ENCODE results near the gene NR1H2.
"Not testable (repeated sequence)": the region's sequence is repeated elsewhere in the genome, so short reads cannot be mapped to it uniquely, and the experiment has no call there.

Gene NR1H2

DNA sequence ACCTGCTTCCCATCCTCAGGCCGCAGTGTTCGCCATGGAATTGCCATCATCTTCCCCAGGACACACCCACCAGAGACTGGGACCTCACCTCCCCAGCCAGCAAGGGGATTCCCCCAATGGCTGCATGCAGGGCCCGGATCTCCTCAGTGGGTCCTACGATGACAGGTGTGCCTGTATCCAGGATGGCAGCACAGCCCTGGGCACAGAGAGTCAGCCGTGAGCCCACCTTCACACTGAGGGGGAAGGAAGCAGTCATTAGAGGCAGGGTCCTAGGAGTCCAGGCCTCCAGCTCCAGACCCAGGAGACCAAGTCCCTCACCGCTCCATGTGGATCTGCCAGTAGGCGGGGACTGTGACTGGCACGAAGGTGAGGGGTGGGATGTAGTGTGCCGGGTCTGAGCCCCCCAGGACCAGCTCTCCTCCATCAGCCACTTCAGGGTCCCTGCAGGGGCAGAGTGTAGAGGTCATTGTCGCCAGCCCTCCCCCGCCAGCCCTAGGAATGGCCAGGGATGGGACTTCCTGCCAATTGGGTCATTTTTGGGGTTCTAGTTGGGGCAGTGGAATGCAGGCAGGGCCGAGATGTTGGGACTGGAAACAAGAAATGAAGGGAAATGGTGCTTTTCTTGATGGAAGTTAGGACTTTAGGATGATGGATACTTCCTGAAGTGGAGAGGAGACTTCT, 41.4 kb upstream of the NR1H2 start:
- no peak overlapping the region for H3K4me3 ChIP-seq (ENCODE audit: low read depth, low read length)
- TF ChIP-seq, protein P1, sequence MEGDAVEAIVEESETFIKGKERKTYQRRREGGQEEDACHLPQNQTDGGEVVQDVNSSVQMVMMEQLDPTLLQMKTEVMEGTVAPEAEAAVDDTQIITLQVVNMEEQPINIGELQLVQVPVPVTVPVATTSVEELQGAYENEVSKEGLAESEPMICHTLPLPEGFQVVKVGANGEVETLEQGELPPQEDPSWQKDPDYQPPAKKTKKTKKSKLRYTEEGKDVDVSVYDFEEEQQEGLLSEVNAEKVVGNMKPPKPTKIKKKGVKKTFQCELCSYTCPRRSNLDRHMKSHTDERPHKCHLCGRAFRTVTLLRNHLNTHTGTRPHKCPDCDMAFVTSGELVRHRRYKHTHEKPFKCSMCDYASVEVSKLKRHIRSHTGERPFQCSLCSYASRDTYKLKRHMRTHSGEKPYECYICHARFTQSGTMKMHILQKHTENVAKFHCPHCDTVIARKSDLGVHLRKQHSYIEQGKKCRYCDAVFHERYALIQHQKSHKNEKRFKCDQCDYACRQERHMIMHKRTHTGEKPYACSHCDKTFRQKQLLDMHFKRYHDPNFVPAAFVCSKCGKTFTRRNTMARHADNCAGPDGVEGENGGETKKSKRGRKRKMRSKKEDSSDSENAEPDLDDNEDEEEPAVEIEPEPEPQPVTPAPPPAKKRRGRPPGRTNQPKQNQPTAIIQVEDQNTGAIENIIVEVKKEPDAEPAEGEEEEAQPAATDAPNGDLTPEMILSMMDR (IDR thresholded peaks at IDR 0.05; ENCODE audit: low read depth, low read length) = no peak

DNA sequence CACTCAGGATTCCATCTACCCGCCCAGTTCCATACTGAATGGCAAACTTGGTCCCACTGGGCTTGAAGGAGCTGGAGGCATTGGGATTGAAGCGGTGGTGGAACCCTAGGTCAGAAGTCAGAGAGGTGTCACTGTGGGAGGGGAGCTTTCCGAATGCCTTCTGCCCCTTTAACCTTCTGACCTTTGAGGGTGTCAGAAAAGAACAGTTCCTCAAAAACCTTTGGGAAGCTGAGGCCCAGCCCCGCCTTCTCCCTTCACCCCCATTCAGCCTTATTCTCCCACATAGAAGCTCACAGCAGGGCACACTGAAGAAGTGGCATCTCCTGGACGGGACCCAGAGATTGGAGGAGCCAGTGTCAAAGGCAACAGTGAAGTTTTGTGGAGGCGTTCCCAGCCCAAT, 39.2 kb upstream of the NR1H2 start:
- not testable (repeated sequence) for H3K4me3 ChIP-seq (ENCODE audit: low read depth, low read length)

GRCh38 chr19:50340331-50340730, 35.9 kb upstream of the NR1H2 start:
- no peak overlapping the region for H3K4me3 ChIP-seq (ENCODE audit: low read depth, low read length)
- TF ChIP-seq, protein P1 (IDR thresholded peaks at IDR 0.05; ENCODE audit: low read depth, low read length) = no peak

GRCh38 chr19:50341091-50341564, 35.1 kb upstream of the NR1H2 start:
- TF ChIP-seq, protein P1 (IDR thresholded peaks at IDR 0.05; ENCODE audit: low read depth, low read length) = no peak
- H3K4me3 ChIP-seq (ENCODE audit: low read depth, low read length) = no peak overlapping the region

DNA sequence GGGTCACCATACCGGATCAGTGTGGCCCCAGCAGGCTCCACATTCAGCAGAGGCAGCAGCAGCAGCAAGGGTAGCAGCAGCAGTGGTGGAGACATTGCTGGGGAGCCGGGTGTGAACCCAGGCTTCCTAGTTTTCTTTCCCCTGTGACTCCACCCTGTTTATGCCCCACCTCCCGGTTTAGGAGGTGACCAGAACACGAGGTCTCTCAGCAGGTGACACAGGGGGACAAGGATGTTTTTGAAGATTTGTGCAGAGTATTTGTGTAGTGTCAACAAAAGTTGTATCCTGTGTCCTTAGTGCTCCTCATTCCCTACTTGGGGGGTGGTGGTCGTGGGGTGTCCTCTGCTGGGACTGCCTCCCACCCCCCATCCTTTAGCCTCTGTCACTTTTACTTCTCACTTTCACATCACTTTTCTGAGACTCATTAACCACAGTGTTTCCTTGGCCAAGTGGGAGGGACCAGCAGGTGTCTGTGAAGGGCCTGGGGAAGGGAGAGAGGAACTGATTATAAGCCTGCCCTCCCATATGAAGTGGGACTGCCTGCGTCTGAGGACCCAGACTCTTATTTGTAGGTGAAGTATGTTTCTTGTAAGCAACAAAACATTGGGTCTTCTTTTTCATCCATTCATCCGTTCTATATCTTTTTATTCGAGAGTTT, 31.5 kb upstream of the NR1H2 start:
- TF ChIP-seq, protein P1 (IDR thresholded peaks at IDR 0.05; ENCODE audit: low read depth, low read length) = no peak
- H3K4me3 ChIP-seq (ENCODE audit: low read depth, low read length) = no peak overlapping the region

DNA sequence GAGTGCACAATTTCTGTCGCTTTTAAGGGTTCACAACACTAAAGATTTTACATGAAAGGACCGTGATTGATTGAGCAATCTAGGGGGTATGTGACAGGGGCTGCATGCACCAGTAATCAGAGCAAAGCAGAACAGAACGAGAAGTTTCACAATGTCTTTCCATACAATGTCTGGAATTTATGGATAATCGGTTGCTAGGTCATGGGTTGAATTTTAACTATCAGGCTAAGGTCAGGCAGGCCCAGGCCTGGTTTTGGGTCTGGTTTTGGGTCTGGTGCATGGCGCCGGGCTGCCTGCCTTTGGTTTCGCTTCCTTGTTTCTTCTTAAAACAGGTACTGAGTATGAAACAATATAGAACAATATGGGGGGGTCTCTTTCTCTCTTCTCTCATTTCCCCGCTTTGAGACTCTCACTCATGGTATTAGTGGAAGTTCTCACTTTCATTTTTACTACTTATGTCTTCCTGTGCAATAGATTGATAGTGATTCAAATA, 29.1 kb upstream of the NR1H2 start:
- H3K4me3 ChIP-seq (ENCODE audit: low read depth, low read length) = not testable (repeated sequence)

- TF ChIP-seq, protein P1 (IDR thresholded peaks at IDR 0.05; ENCODE audit: low read depth, low read length) = no peak
- no peak overlapping the region for H3K4me3 ChIP-seq (ENCODE audit: low read depth, low read length)
Measured at GRCh38 chr19:50349277-50350057, 26.8 kb upstream of the NR1H2 start.

DNA sequence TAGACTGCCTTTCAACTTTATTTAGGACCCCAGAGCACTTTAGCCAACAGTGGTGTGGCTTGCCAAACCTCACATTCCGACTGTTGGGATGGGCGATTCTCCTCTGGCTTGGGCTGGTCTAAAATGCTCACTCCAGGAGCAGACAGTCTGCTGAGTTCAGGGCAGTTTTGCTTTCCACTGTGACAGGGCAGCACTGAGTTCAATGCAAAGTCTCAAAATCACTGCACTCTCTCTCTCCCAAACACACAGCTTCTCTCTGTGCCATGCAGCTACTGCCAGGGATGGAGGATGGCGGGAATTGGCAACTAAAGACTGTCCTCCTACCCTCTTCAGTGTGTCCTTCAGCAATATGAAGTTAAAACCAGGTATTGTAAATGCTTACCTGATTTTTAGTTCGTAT, 24.0 kb upstream of the NR1H2 start:
- TF ChIP-seq, protein P1 (IDR thresholded peaks at IDR 0.05; ENCODE audit: low read depth, low read length) = no peak
- no peak overlapping the region for H3K4me3 ChIP-seq (ENCODE audit: low read depth, low read length)

DNA sequence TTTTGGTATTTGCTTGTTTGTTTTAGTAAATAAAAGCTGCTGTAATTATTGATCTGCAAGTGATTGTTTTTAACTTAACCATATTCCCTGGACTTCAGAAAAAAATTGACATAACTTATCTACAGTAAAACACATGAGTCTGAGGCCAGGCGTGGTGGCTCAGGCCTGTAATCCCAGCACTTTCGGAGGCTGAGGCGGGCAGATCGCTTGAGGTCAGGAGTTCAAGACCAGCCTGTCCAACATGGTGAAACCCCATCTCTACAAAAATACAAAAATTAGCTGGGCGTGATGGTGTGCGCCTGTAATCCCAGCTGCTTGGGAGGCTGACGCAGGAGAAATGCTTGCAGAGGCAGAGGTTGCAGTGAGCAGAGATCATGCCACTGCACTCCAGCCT, 22.8 kb upstream of the NR1H2 start:
- not testable (repeated sequence) for H3K4me3 ChIP-seq (ENCODE audit: low read depth, low read length)
